Left ventricle myocardium superior (tissue), 1 donor: Measurements from ENCODE around the gene ZNF366. TPM values are rescaled to one million over a fixed set of nuclear protein-coding genes. Genes with fewer than 3 reads are reported as not detected.

Experiments
- ATAC-seq: fragments of 200-7000 bp; cut with Tn5 transposase; one replicate; pipeline ENCODE4 v1.9.1; 2020; ENCODE audit warnings: mild to moderate bottlenecking, moderate library complexity
- DNase-seq: peaks from one replicate; pipeline ENCODE4 v3.0.0-alpha.2; 2020
- intact Hi-C: fragments of 100-400 bp; cut with micrococcal nuclease; formaldehyde crosslinking; loops from one replicate; pipeline ENCODE4 v1.11.0; 2022
- total RNA-seq: library from RNA; stranded (reverse); fragmentation: NEBNext Ultra II Directional; extraction: Animal tissue kit (Norgen Biotek cat#: 25700); gene quantifications from one replicate; pipeline ENCODE4 v1.2.1, GENCODE V29; 2021
- donor health status: DM: no; HTN: yes; CAD: no; lungs with severe emphysema.

Gene ZNF366
- total RNA-seq, 1 donor from 2014 or later, result 8.9 TPM

- ATAC-seq (peak; percentile 85), DNase-seq (peak; percentile 63)
- intact Hi-C loops, result no loop called here
Measured at GRCh38 chr5:72452515-72453245, 54.5 kb downstream of the ZNF366 start.

- intact Hi-C loops, result no loop called here
Measured at GRCh38 chr5:72451741-72452505, 55.3 kb downstream of the ZNF366 start.

GRCh38 chr5:72448368-72448767, 58.8 kb downstream of the ZNF366 start:
- DNase-seq (no peak), ATAC-seq (no peak)
- intact Hi-C loops, result no loop called here

More at GRCh38 chr5:72451741-72452505, 55.3 kb downstream of the ZNF366 start:
- ATAC-seq (peak; percentile 86), DNase-seq (peak; percentile 75)

GRCh38 chr5:72447751-72448150, 59.5 kb downstream of the ZNF366 start:
- intact Hi-C loops, result no loop called here
- DNase-seq (no peak), ATAC-seq (no peak)

- no peak for DNase-seq
- ATAC-seq, result peak; percentile 75
- intact Hi-C loops, result no loop called here
Measured at GRCh38 chr5:72445969-72446368, 61.2 kb downstream of the ZNF366 start.

GRCh38 chr5:72443883-72444282, 63.3 kb downstream of the ZNF366 start:
- intact Hi-C loops, result no loop called here
- no peak for DNase-seq
- no peak for ATAC-seq

GRCh38 chr5:72441862-72442540, 65.2 kb downstream of the ZNF366 start:
- no peak for ATAC-seq
- intact Hi-C loops, result no loop called here

GRCh38 chr5:72441094-72441723, 66.0 kb downstream of the ZNF366 start:
- intact Hi-C loops, result no loop called here
- ATAC-seq (no peak), DNase-seq (no peak)

More at GRCh38 chr5:72441862-72442540, 65.2 kb downstream of the ZNF366 start:
- no peak for DNase-seq

- intact Hi-C loops, result no loop called here
Measured at GRCh38 chr5:72440207-72440638, 67.0 kb downstream of the ZNF366 start.

GRCh38 chr5:72439192-72439591, 68.0 kb downstream of the ZNF366 start:
- intact Hi-C loops, result no loop called here
- no peak for ATAC-seq

More at GRCh38 chr5:72440207-72440638, 67.0 kb downstream of the ZNF366 start:
- ATAC-seq (peak; percentile 83), DNase-seq (no peak)

GRCh38 chr5:72438141-72438540, 69.1 kb downstream of the ZNF366 start:
- ATAC-seq (no peak), DNase-seq (no peak)
- intact Hi-C loops, result no loop called here

More at GRCh38 chr5:72439192-72439591, 68.0 kb downstream of the ZNF366 start:
- no peak for DNase-seq

- DNase-seq, result no peak
- intact Hi-C loops, result no loop called here
- ATAC-seq, result no peak
Measured at GRCh38 chr5:72436796-72437471, 70.3 kb downstream of the ZNF366 start.

GRCh38 chr5:72434781-72435437, 72.3 kb downstream of the ZNF366 start:
- intact Hi-C loops, result no loop called here
- DNase-seq, result no peak
- peak; percentile 85 for ATAC-seq

GRCh38 chr5:72434056-72434780, 73.0 kb downstream of the ZNF366 start:
- no peak for DNase-seq
- ATAC-seq, result peak; percentile 81
- intact Hi-C loops, result no loop called here

- no peak for ATAC-seq
- intact Hi-C loops, result no loop called here
Measured at GRCh38 chr5:72433522-72433921, 73.7 kb downstream of the ZNF366 start.

GRCh38 chr5:72428669-72429068, 78.5 kb downstream of the ZNF366 start:
- intact Hi-C loops, result no loop called here
- no peak for ATAC-seq

More at GRCh38 chr5:72433522-72433921, 73.7 kb downstream of the ZNF366 start:
- DNase-seq, result no peak

More at GRCh38 chr5:72428669-72429068, 78.5 kb downstream of the ZNF366 start:
- no peak for DNase-seq
